GM19025 (cell line): ENCODE data around the gene SORCS2.

Experiments used
- ATAC-seq: cut with Tn5 transposase; IDR thresholded peaks from one replicate; pipeline ENCODE4 v1.9.1; 2021; ENCODE audit warnings: mild to moderate bottlenecking, low read depth, moderate library complexity; ENCODE audit not compliant: unreplicated experiment

SORCS2 gene

DNA sequence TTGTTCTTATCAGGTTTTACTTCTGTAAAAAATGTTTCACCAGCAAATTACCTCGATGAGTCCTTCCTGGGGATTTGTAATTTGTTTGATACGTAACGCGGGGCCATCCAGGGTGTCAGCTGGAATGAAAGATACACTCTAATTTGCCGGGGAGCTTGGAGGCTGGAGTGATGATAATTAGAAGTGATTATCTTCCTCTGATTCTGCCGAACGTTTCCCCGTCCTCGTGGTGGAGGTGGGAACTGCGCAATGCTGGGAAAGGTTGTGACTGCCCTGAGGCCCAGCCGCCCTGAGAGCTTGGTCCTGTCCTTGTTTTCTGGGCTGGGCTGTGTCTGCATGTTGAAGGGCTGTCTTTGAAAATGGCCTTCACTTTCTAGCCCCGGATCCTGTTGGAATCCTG lies 48.0 kb downstream of the SORCS2 start:
- ATAC-seq = no peak

DNA sequence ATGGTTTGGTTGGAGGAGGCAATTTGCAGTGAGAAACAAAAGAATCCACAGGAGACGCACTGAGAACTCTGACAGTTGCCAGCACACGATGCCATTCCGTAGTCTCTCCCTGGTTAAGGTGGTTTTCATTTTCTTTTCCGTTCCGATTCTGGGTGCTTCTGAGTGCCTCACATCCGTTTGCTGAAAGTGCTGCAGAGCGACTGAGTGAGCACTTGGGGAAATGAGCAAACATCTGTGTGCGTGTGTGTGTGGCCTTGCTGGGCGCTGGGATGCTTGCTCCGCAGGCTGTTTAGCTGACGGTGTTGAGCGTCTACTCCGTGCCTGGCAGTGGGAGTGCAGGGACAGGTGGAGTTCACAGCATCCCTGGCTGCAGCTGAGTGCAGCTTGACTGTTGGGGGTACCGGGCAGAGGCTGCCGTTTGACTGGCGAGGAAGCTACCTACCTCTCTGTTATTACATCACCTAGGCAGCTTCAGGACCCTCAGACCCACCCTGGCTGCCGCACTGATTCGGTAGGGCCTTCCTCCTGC lies 49.3 kb downstream of the SORCS2 start:
- no peak for ATAC-seq

DNA sequence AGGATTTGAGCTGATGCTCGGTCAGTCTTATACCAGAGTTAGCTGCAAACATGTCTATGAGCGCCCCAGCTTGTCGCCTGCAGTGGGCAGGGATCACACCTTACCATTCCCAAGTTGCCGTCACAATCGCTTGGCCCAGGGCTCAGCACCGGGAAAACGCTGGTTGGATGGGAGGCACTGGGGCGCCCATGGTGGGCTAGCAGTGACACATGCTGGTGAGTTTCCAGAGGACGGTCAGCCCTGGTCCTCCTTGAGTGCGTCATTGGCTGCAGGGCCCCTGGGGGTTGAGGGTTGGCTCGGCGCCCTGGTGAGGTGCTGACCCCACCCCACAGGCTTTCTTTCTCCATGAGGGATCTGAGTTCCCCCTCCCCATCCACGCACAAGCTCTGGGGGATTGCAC lies 50.4 kb downstream of the SORCS2 start:
- no peak for ATAC-seq

- ATAC-seq = no peak
Observed at GRCh38 chr4:7243609-7244330, 51.4 kb downstream of the SORCS2 start.

DNA sequence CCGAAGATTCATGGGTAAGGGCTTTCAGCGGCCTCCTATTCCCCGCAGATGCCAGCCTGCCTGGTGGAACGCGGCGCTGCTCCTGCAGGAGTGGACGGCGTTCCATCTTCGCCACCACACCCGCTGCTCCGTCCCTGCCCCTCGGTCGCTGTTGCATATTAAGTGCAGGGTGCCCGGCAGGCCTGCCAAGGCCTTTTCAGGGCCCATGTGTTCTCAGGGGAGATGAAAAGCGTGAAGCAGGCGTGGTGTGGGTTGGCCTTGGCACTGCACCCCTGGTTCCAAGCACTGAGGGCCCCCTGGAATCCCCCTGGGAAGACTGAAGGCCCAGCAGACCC lies 52.0 kb downstream of the SORCS2 start:
- no peak for ATAC-seq

DNA sequence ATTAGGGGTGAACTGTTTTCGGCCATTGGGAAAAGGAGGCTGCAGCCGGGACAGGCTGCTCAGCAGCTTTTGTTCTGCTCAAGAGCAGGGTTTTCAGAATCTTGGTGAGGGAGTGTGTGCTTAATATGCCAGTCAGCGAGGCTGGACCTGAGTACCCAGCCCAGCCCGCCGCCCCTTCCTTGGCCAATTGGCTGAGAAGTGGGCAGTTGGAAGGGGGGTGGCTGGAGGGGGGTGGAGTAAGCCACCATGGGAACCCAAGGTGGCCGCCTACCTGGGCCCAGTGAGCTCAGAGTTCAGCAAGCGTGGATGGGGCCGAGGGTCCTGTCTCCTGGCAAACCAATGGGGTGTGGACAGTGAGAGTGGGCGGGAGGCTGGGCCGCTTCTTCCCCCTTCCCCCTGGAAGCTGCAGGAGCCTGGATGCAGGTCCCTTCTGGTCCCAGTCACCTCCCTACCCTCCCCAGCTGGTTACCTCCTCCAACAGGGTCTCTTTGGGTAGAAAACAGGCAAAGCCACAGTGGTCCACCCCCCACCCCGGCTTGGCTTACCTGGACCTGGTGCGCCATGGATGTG lies 52.5 kb downstream of the SORCS2 start:
- ATAC-seq = no peak

DNA sequence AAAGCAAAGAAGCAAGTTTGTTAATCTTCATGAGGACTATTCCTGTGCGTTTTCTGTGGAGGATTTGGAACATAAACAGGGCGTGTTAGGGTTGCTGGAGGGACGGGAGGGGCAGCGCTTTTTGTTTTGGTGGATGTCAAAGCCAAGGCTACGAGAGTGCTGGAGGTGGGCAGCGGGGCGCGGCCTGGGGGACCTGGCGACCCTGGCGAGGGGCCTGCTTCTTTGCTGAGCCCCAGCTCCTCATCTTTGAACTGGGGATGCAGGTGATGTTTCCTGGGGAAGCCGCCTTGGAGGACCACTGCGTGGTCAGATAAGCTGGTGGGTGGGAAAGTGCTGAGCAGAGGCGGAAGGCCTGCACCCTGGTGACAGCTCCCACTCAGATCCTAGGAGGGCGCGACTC lies 55.2 kb downstream of the SORCS2 start:
- ATAC-seq = no peak

- ATAC-seq = no peak
Observed at GRCh38 chr4:7247946-7248345, 55.6 kb downstream of the SORCS2 start.

GRCh38 chr4:7248857-7249256 lies 56.5 kb downstream of the SORCS2 start:
- no peak for ATAC-seq

GRCh38 chr4:7251321-7251720 lies 59.0 kb downstream of the SORCS2 start:
- ATAC-seq = no peak

DNA sequence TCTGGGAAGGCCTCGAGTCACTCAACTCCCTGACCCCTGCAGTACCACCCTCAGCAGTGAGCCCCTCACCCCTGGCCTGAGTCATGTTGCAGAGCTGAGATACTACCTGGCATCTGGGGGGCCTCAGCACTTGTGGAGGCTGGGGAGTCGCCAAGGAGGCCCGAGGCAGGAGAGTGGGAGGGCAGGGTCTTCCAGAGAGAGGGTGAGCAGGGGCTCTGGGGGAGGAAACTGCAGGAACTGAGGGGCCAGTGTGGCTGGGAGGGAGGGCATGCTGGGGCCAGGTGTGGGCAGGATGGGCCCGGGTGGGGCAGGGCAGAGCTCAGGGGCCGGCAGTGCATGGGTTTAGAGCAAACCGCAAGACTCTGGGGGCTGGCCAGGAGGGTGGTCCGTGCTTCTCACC lies 59.7 kb downstream of the SORCS2 start:
- no peak for ATAC-seq

DNA sequence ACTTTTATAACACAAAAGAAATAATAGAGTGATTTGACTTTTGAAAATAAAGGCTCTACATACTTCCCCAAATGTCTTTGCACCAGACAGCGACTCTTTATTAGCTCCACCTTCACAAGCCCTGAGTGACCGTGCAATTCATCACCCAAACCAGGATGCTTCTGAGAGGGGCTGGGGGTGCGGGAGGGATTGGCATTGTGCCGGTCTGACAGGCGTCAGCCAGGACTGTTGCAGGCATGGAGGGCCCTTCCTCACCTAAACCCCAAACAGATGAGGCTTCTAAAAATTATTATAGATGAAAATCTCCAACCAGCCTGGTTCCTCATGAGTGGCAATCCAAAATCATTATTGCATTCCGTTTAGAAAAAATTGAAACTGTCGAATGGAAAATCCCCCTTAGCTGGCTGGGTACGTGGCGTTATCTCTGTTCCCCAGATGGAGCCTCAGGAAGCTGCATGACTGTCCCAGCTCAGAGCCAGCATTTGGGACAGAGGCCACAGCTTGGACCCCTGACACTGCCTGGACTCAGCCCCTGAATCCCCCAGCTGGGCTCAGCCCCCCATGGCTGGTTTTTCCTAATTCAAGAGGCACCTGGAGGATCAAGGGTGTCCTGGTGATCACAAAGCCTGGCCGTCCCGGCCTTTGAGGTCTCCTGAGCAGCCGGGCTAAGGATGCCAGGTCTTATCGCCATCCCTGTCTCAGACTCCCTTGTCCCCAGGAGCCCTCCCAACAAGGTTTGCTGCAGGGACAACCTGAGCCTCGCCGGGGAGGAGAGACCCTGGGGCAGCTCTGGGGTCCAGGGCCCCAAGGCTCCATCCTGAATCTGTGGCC lies 60.4 kb downstream of the SORCS2 start:
- no peak for ATAC-seq

GRCh38 chr4:7253341-7253700 lies 61.0 kb downstream of the SORCS2 start:
- no peak for ATAC-seq

DNA sequence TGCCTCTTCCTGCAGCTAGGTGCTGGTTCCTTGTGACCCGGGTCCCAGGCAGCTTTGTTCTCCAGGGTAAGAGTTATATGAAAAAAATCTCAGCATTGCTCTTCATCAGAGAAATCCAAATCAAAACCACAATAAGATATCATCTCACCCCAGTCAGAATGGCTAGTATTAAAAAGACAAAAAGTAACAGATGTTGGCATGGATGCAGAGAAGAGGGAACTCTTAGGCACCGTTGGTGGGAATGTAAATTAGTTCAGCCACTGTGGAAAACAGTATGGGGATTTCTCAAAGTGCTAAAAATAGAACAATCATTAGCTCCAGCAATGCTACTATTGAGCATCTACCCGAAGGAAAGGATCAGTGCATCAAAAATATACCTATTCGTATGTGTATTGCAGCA lies 61.5 kb downstream of the SORCS2 start:
- ATAC-seq = no peak

GRCh38 chr4:7254736-7255487 lies 62.6 kb downstream of the SORCS2 start:
- peak; percentile 98 for ATAC-seq

- ATAC-seq = no peak
Observed at GRCh38 chr4:7255488-7255881, 63.1 kb downstream of the SORCS2 start.

DNA sequence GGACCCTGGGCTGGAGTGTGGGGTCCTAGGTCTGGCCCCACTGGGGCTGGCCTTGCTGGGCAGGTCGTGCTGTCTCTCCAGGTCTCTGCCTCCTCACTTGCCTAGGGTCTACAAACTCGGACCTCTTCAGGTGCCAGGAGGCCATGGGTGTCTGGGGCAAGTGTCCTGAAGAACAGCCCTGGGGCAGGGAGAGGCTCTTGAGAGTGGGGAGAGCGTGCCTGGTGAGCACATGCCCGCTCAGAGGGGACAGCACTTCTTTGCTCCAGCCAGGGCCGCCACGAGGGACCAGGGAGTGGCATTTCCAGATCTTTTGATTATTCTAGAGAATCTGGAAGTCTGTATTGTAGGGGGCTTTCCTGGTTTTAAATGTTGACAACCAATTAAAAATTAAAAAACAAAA lies 63.7 kb downstream of the SORCS2 start:
- no peak for ATAC-seq

DNA sequence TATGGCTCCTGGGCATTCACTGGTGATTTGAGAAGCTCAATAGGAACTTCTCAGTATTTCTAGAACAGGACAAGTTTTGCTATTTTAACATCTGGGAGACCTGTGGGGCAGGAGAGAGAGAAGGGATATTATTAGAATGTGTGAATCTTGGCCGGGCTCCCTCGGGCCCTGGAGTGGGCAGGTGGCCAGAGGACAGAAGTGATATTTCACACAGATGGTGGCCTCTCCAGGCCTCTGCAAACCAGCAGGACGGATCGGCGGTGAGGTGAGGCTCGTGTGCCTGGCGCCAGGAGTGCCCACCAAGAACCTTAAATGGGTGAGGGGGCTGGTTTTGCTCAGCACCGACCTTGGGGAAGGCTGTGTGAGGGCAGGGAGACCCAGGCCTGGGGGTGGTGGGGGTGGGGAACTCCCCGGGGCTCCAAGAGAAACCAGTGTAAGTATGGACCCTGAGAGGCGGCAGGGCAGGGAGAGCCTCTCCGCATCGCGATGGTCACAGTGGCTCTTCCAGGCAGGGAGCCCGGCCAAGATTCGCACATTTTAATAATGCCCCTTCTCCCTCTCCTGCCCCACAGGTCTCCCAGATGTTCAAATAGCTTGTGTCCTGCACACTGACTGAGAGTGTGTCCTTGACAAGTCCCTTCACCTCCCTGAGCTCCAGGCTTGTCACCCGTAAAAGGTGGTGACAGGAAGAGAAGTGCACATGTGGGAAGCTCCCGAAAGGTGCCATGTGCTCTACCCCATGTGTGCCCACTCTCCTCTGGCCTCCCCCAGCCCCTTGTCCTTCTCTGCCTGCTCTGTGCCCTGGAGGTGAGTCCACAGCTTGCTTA lies 64.9 kb downstream of the SORCS2 start:
- no peak for ATAC-seq

DNA sequence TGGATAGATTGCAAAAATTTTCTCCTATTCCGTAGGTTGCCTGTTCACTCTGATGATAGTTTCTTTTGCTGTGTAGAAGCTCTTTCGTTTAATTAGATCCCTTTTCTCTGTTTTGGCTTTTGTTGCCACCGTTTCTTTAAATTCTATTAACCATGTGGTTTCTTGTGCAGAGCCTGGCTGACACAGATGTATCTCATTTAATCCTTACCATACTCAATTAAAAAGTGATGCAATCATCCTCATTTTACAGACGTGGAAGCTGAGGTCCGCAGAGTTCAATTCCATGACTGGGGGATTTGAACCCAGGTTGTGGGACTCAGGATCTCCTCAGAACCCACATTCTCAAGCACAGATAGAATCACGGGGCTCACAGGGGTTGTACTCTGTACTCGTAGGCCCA lies 66.7 kb downstream of the SORCS2 start:
- no peak for ATAC-seq

DNA sequence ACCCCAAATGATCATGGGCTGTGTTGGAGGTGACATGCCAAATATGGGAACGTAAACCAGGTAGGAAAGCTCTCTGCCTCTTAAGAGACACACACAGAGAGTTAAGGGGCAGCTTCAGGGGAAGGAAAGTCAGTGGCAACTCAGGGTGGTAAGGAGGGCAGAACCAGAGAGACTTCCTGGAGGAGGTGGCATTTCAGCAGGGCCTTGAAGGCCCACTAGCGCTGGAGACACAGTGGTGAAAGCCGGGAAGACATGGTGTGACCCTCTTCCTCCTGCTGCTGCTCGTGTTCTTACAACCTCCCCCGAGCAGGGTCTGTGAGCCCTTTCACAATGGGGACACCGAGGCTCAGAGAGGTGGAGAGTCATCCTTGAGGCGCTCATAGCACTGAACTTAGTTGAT lies 68.2 kb downstream of the SORCS2 start:
- ATAC-seq = no peak
